ENCODE measurements around the gene PDS5A. TPM values are rescaled to one million over a fixed set of nuclear protein-coding genes. Genes with fewer than 3 reads are reported as not detected.
A peak's percentile ranks its signal among the peaks of the same experiment; 100 is the strongest.

Gene PDS5A
- total and polyA plus RNA-seq, 2 of the 13 experiments (the other 11 are each of a cell fraction or from before 2014, with no cell fraction given), result 31.8 to 57.0 TPM

- 0 out of 2 replicates have a peak, but pooled peaks have one; percentile 53 for TF ChIP-seq SNAPC4 (CRISPR knock-in tag; IDR thresholded peaks at IDR 0.05)
- no peak for TF ChIP-seq ZSCAN20 (CRISPR knock-in tag; IDR thresholded peaks at IDR 0.05; ENCODE audit: borderline replicate concordance)
- TF ChIP-seq KMT2A (CRISPR knock-in tag; IDR thresholded peaks at IDR 0.05), result 0 out of 2 replicates have a peak, but pooled peaks have one; percentile 45
- no peak for TF ChIP-seq ZFP62 (CRISPR knock-in tag; IDR thresholded peaks at IDR 0.05)
- TF ChIP-seq DDIT3 (CRISPR knock-in tag; IDR thresholded peaks at IDR 0.05), result no peak
- TF ChIP-seq HOXD1 (CRISPR knock-in tag; IDR thresholded peaks at IDR 0.05), result 0 out of 2 replicates have a peak, but pooled peaks have one; percentile 3
- TF ChIP-seq KDM5B (CRISPR knock-in tag; IDR thresholded peaks at IDR 0.05; ENCODE audit: borderline replicate concordance), result peak; percentile 66
- peak in 1 of 2 experiments; percentile 92; a peak in 2 of 4 replicates for TF ChIP-seq HMGXB4 (CRISPR knock-in tag; IDR thresholded peaks at IDR 0.05; ENCODE audit: borderline replicate concordance in 1 of 2, low read depth in 1 of 2)
- no peak for TF ChIP-seq IRF1 (CRISPR knock-in tag; IDR thresholded peaks at IDR 0.05; ENCODE audit: low read depth)
- TF ChIP-seq HNRNPLL (IDR thresholded peaks at IDR 0.05; ENCODE audit: low read depth, low read length, poor library complexity, severe bottlenecking), result peak; percentile 25
- TF ChIP-seq GLMP (CRISPR knock-in tag; IDR thresholded peaks at IDR 0.05; ENCODE audit: borderline replicate concordance), result no peak
- TF ChIP-seq MXD1 (CRISPR knock-in tag; IDR thresholded peaks at IDR 0.05), result peak; percentile 58; the same call in 1 of the 2 replicates
- no peak for TF ChIP-seq AFF4 (CRISPR knock-in tag; IDR thresholded peaks at IDR 0.05)
These were observed 694 bp downstream of the PDS5A start (continued) for GRCh38 chr4:39976945-39977488.

Measured in HepG2 (cell line).